Eye (tissue), 1 donor: Measurements from ENCODE around the gene S100A11.
A peak's percentile ranks its signal among the peaks of the same experiment; 100 is the strongest.

Experiments
- DNase-seq: peaks from one replicate; pipeline ENCODE4 v3.0.0-alpha.2; 2015

S100A11 gene

GRCh38 chr1:152001631-152002584, 34.9 kb downstream of the S100A11 start:
- peak; percentile 95 for DNase-seq

GRCh38 chr1:152000964-152001630, 35.7 kb downstream of the S100A11 start:
- no peak for DNase-seq

- DNase-seq = no peak
Observed at GRCh38 chr1:151998611-151999362, 38.0 kb downstream of the S100A11 start.

- no peak for DNase-seq
Observed at GRCh38 chr1:151997284-151997570, 39.6 kb downstream of the S100A11 start.

GRCh38 chr1:151995774-151996173, 41.0 kb downstream of the S100A11 start:
- DNase-seq = no peak

GRCh38 chr1:151994956-151995355, 41.8 kb downstream of the S100A11 start:
- DNase-seq = peak; percentile 40

GRCh38 chr1:151993734-151994496, 42.9 kb downstream of the S100A11 start, which contains the start of gene S100A10:
S100A10 (minus strand) TSS chr1:151993859; CDS start chr1:151986230, 7,629 bp downstream.
- DNase-seq = peak; percentile 77

- DNase-seq = peak; percentile 60
Observed at GRCh38 chr1:151993084-151993733, 43.6 kb downstream of the S100A11 start.

GRCh38 chr1:151992303-151993083, 44.3 kb downstream of the S100A11 start:
- peak; percentile 65 for DNase-seq

- DNase-seq = peak; percentile 13
Observed at GRCh38 chr1:151991663-151992302, 45.0 kb downstream of the S100A11 start.

- peak; percentile 63 for DNase-seq
Observed at GRCh38 chr1:151990856-151991198, 46.0 kb downstream of the S100A11 start.

GRCh38 chr1:151990058-151990855, 46.5 kb downstream of the S100A11 start:
- DNase-seq = peak; percentile 18

GRCh38 chr1:151989211-151989862, 47.5 kb downstream of the S100A11 start:
- no peak for DNase-seq

- peak; percentile 21 for DNase-seq
Observed at GRCh38 chr1:151988405-151988923, 48.3 kb downstream of the S100A11 start.

GRCh38 chr1:151986501-151987190, 50.2 kb downstream of the S100A11 start:
- no peak for DNase-seq

GRCh38 chr1:151985768-151986167, 51.0 kb downstream of the S100A11 start:
- DNase-seq = no peak

- no peak for DNase-seq
Observed at GRCh38 chr1:151985270-151985669, 51.5 kb downstream of the S100A11 start.

- no peak for DNase-seq
Observed at GRCh38 chr1:151984313-151984956, 52.4 kb downstream of the S100A11 start.
